Psoas muscle (tissue), 8 donors: Measurements from ENCODE around the gene UBE2D2. TPM values are rescaled to one million over a fixed set of nuclear protein-coding genes. Genes with fewer than 3 reads are reported as not detected.

ENCODE experiments used
- ATAC-seq, 4 donors: fragments of 200-7000 bp; cut with Tn5 transposase; one replicate each; pipeline ENCODE4 v1.9.1; 2020; ENCODE audit warnings: moderate library complexity in 3 of 4, mild to moderate bottlenecking in 2 of 4
- DNase-seq, 2 donors: peaks; one replicate each; pipeline ENCODE4 v3.0.0-alpha.2; 2020
- H3K27ac ChIP-seq: fragments of 200-600 bp; one replicate; pipeline ENCODE4 v1.8.0; 2022
- H3K27me3 ChIP-seq, 3 donors: fragments of 200-600 bp in 1 of 3; one replicate each; pipeline versions ENCODE4 v1.6.1 to v1.8.0; 2013 to 2022; ENCODE audit warnings: low read length in 2 of 3, mild to moderate bottlenecking in 2 of 3, moderate library complexity in 1 of 3; ENCODE audit not compliant: insufficient read depth in 3 of 3
- H3K36me3 ChIP-seq, 2 donors: fragments of 200-600 bp in 1 of 2; one replicate each; pipeline versions ENCODE4 v1.6.1 to v1.8.0; 2013 to 2022; ENCODE audit warnings: low read depth in 1 of 2, mild to moderate bottlenecking in 1 of 2, moderate library complexity in 1 of 2; ENCODE audit not compliant: insufficient read depth in 1 of 2
- H3K4me1 ChIP-seq: fragments of 200-600 bp; one replicate; pipeline ENCODE4 v1.8.0; 2022
- H3K4me3 ChIP-seq: fragments of 200-600 bp; one replicate; pipeline ENCODE4 v1.8.0; 2022; ENCODE audit warnings: mild to moderate bottlenecking
- H3K9me3 ChIP-seq: fragments of 200-600 bp; one replicate; pipeline ENCODE4 v1.8.0; 2022
- CTCF ChIP-seq: fragments of 200-600 bp; IDR thresholded peaks from one replicate; pipeline ENCODE4 v1.8.0; 2022; ENCODE audit warnings: antibody characterized with exemption
- WGBS, 3 donors: extraction: QIAGEN DNeasy Blood & Tissue Kit; methylation state at CpG; one replicate each; pipeline versions ENCODE4 v1.1.6 to v1.1.7; 2013; 5-methylcytosine and 5-hydroxymethylcytosine counted together
- intact Hi-C, 2 donors: fragments of 100-400 bp; cut with DNase I; formaldehyde crosslinking; loops; one replicate each; pipeline versions ENCODE4 v1.11.0 to v1.14.2; 2022
- polyA plus RNA-seq, 3 donors: library from polyadenylated mRNA; stranded (reverse); fragments of 200-250 nt; gene quantifications; one replicate each; pipeline ENCODE4 v1.2.3, GENCODE V29; 2013
- total RNA-seq, 4 donors: library from RNA; stranded (reverse); fragmentation: NEBNext Ultra II Directional in 2 of 4; extraction: Animal tissue kit (Norgen Biotek cat#: 25700) in 2 of 4; gene quantifications; one replicate each; pipeline versions ENCODE4 v1.2.1 to v1.2.4, GENCODE V29; 2021 to 2023
- donor health status: healthy with polysubstance abuse.
- donor health status: DM: no; HTN: no; CAD: no; lungs with moderate emphysema.
- donor health status: Bipolar disorder and iron deficiency.
- donor health status: healthy.
- donor health status: DM: yes; HTN: yes; CAD: no.
- donor health status: DM: no; HTN: no; CAD: no.
- donor health status: DM: no; HTN: no; CAD: no.
- donor health status: DM: yes; HTN: yes; CAD: no.

The UBE2D2 gene
- total and polyA plus RNA-seq, 7 donors = 107 to 243 (median 163) TPM

- H3K4me1 ChIP-seq = peaks cover 98% of the 10 kb centered on the region
- WGBS, 3 donors = 13 to 24% (median 14%) methylated on average over 11 to 12 of the region's 12 CpGs
- H3K27me3 ChIP-seq = no peaks in the 10 kb centered on the region
- peak overlapping the region; percentile 62 for H3K4me3 ChIP-seq
- intact Hi-C loops = no loop called here
- peak overlapping the region; percentile 98 for H3K27ac ChIP-seq
- TF ChIP-seq CTCF = no peak
- ATAC-seq (peak in 1 of 4 donors; percentile 5), DNase-seq (no peak)
- H3K9me3 ChIP-seq = no peaks in the 10 kb centered on the region
- no peaks in the 10 kb centered on the region for H3K36me3 ChIP-seq
Measured at GRCh38 chr5:139657363-139658321, 96.5 kb downstream of the UBE2D2 start.

DNA sequence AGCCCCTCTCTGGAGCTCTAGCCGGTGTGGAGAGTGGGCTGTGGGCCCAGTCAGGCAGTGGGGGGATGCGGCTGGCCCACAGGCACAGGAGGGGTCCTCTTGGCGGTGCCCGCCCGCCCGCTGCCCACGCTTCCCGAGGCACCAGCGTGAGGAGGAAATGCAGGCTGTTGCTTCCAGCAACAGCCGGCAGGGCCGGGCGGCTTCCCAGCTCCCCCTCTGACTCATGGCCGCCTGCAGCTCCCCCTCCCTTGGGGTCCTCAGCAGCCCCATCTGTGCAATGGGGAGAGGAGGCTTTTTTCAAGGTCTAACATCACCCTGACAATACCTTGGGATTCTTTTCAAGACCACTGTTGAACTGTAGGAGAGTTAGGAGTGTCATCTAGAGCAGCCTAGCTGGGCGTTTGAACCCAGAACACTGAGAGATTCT lies 97.4 kb downstream of the UBE2D2 start:
- no peaks in the 10 kb centered on the region for H3K27me3 ChIP-seq
- H3K27ac ChIP-seq = peak overlapping the region; percentile 98
- H3K9me3 ChIP-seq = no peaks in the 10 kb centered on the region
- no peak for TF ChIP-seq CTCF
- ATAC-seq (peak in 3 of 4 donors; percentile 11 to 23 (median 22)), DNase-seq (peak; percentile 63 to 83)
- peaks cover 98% of the 10 kb centered on the region for H3K4me1 ChIP-seq
- H3K4me3 ChIP-seq = peak overlapping the region; percentile 62
- intact Hi-C loops = no loop called here
- no peaks in the 10 kb centered on the region for H3K36me3 ChIP-seq
- WGBS, 3 donors = 14 to 20% (median 15%) methylated on average over 13 to 14 of the region's 14 CpGs

- 3 to 11% (median 3%) methylated on average over 13 to 15 of the region's 15 CpGs for WGBS, 3 donors
- DNase-seq = peak; percentile 57 to 85
- peak; percentile 5 to 44 (median 29) for ATAC-seq
- Histone ChIP-seq H3K27ac (peak overlapping the region; percentile 98), H3K4me1 (peaks cover 99% of the 10 kb centered on the region), H3K4me3 (peak overlapping the region; percentile 62), H3K36me3 (no peaks in the 10 kb centered on the region), H3K27me3 (no peaks in the 10 kb centered on the region), H3K9me3 (no peaks in the 10 kb centered on the region)
- no peak for TF ChIP-seq CTCF
- intact Hi-C loops = no loop called here
Measured at GRCh38 chr5:139658928-139659667, 98.0 kb downstream of the UBE2D2 start.

DNA sequence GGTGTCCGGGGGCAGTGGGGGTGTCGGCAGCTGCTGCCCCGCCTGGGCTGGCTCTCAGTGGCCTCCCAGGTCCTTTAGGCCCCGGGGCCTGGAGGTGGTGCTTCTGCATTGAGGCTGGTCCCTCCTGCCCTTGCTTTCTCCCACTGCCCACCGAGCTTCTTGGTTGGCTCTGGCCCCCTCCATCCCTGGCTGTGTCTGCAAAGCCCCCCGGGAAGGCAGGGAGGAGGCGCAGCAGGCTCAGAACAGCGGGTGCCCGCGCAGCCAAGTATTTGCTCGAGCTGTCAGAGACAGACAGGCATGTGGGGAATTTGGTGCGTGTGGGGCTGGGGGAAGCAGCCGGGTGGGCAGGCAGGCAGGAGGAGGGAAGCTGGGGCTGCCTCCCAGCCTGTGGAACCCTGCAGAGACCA lies 98.6 kb downstream of the UBE2D2 start:
- peaks cover 99% of the 10 kb centered on the region for H3K4me1 ChIP-seq
- DNase-seq (no peak), ATAC-seq (no peak)
- no peaks in the 10 kb centered on the region for H3K36me3 ChIP-seq
- peak overlapping the region; percentile 62 for H3K4me3 ChIP-seq
- H3K27ac ChIP-seq = peak overlapping the region; percentile 98
- 0 to 7% (median 4%) methylated on average over 8 to 13 of the region's 13 CpGs for WGBS, 3 donors
- H3K9me3 ChIP-seq = no peaks in the 10 kb centered on the region
- H3K27me3 ChIP-seq = no peaks in the 10 kb centered on the region
- TF ChIP-seq CTCF = no peak
- intact Hi-C loops = no loop called here
